ENCODE data around the gene PIP5K1A.

PIP5K1A gene

DNA sequence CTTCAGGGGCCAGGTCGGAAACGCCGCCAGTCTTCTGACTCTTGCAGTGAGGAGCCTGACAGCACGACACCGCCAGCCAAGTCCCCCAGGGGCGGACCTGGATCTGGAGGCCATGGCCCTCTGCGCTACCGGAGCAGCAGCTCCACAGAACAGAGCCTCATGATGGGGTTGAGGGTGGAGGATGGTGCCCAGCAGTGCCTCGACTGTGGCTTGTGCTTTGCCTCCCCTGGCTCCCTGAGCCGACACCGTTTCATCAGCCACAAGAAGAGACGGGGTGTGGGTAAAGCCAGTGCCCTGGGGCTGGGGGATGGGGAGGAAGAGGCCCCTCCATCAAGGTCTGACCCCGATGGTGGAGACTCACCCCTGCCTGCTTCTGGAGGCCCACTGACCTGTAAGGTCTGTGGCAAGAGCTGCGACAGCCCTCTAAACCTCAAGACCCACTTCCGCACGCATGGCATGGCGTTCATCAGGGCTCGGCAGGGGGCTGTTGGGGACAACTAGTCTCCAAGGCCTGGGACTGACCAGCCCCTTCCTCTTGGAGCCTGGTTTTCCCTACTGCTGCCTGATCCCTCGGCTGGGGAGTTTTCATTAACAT, 92.5 kb downstream of the PIP5K1A start:
- no peak for DNase-seq

DNA sequence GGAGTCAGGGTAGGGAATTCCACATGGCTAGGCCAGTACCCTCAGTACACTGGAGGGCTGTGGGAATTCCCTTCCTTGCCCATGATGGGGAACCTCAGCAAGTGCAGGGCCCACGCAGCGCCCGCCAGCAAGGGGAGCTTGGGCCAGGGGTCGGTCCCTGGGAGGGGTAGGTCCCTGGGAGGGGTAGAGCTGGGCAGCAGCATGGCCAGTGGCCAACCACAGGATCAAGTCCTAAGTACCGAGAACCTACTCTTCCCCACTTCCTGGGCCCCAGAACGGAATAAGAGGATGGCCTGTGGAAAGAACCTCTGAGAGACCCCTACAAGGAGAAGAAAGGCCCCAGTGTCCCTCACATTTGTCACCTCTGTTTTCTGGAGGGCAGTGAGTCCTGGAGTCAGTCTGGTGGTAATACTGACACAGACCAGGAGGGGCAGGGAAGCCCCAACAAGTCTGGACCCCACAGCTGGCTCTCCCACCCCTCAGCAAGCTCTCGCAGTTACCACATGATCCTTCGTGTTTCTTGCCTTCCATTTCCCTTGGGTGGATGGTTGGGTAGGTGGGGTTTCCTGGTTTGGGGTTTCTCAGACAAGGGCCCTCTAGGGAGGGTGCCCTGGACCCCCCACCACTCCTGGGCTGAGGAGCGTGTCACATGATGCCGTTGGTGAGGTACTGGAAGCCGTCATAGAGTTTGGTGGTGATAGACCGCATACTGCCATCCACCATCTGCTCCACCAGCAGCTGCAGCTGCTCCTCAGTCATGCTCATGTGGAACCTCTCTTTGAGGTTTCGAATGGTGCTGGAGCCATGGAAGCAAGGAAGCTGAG, 94.1 kb downstream of the PIP5K1A start:
- DNase-seq: no peak

DNA sequence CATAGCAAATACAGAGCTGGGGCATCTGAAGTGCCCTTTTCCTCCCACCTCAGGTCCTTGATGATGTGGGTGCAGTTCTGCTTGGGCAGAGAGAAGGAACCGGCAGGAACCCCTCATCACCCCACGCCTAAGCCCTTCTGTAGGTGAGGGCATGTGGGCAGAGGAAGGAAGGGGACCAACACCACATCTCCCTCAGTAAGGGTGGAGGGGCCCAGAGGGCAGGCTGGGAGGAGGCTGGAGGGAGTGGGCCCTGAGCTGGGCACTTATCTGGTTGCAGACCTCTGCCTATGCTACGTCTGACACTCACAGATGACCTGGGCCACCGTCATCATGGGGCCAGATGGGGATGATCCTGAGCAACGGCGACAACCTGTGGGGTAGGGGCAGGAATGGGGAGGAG, 94.7 kb downstream of the PIP5K1A start:
- DNase-seq: no peak

DNA sequence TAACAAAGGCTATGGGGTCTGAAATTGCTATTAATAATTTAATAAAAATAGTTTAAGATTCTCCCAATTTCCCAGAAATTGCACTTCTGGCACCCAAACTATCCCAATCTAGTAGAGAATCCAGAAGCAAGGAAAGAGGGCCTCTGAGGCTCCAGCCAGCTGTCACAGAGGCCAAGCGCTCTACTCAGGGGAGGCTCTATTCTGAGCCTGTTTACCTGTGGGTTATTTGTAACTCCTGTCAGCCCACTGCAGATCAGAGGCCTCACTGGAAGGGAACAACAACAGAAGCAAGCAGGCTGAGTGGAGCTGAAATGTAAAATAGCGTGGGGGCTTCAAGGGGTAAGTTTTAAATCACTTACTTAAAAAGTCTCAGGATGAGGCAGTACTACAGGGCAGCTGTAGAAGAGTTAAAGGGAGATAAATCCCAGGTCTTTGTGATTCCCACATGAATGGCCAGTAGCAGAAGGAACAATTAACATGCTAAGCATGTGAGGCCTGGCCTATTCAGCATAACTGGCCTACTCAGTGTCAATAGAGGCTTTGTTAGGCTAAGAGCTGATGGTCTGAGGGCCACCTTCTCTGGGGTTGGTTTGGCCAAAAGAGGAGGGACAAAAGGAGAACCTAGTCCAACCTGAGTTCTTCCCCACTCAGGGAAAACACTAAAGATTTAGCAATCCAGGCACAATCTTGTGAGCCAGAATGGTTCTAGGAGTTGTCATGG, 96.5 kb downstream of the PIP5K1A start:
- no peak for DNase-seq

All from RPMI8226 (cell line).